HCT116 (cell line): ENCODE measurements around the gene CTCF. TPM values are rescaled to one million over a fixed set of nuclear protein-coding genes. Genes with fewer than 3 reads are reported as not detected.

Experiments used
- ATAC-seq: fragments of 200-7000 bp; cut with Tn5 transposase; 2 replicates; pipeline ENCODE4 v1.9.1; 2020; ENCODE audit warnings: mild to moderate bottlenecking, moderate library complexity
- BruUV-seq: library from RNA; stranded (reverse); fragments of 400-500 nt; replicated peaks from 2 replicates; lab custom pipeline; 2021; lab: Mats Ljungman, UMichigan
- CTCF ChIA-PET: fragments of 300-600 bp; sonication (Branson Sonifier 250); formaldehyde crosslinking; loops from one replicate; lab custom pipeline; 2021; ENCODE audit warnings: antibody characterized with exemption; lab: Charles Lee
- POLR2A ChIA-PET: fragments of 300-600, 350-600 bp; sonication (Branson Sonifier 250); formaldehyde crosslinking; loops from one replicate; lab custom pipeline; 2021; ENCODE audit warnings: antibody characterized with exemption; lab: Charles Lee
- RAD21 ChIA-PET, 2 experiments: fragments of 300-600 bp; sonication (Branson Sonifier 250); formaldehyde crosslinking; loops; one replicate each; lab custom pipeline; 2023; ENCODE audit warnings: low total read pairs in 2 of 2; ENCODE audit not compliant: uncharacterized antibody in 2 of 2, unreplicated experiment in 2 of 2, low non-redundant PET in 1 of 2; lab: Charles Lee
- DNase-seq: peaks from one replicate; pipeline ENCODE4 v3.0.0-alpha.2; 2010; ENCODE audit warnings: low read depth, low spot score
- H2AFZ ChIP-seq: fragments of 200-600 bp; shearing (Covaris generic), sonication (generic); 2 replicates; pipeline ENCODE4 v1.6.1; 2017; ENCODE audit warnings: low read depth, mixed run types, mixed read lengths, antibody characterized with exemption, low read length; ENCODE audit not compliant: poor library complexity, severe bottlenecking
- H3K27ac ChIP-seq: 2 replicates; pipeline ENCODE4 v1.5.1; 2012; ENCODE audit warnings: low read depth, low read length
- H3K27me3 ChIP-seq: fragments of 200-600 bp; sonication (generic); 2 replicates; pipeline ENCODE4 v1.6.1; 2016; ENCODE audit warnings: mixed run types, low read length, mixed read lengths; ENCODE audit not compliant: insufficient read depth
- H3K36me3 ChIP-seq, 2 experiments: fragments of 200-500 bp in 1 of 2; fragments of 200-600 bp in 1 of 2; sonication (Bioruptor generic) in 1 of 2; sonication (generic) in 1 of 2; 2 replicates each; pipeline versions ENCODE4 v1.5.1 to v1.6.1; 2014 to 2016; ENCODE audit warnings: low read length in 2 of 2, inconsistent platforms in 1 of 2, mixed read lengths in 1 of 2, mixed run types in 1 of 2; ENCODE audit not compliant: insufficient read depth in 2 of 2, control insufficient read depth in 1 of 2
- H3K4me1 ChIP-seq, 2 experiments: fragments of 200-600 bp in 1 of 2; sonication (generic) in 1 of 2; 2 replicates each; pipeline versions ENCODE4 v1.5.1 to v1.6.1; 2012 to 2017; ENCODE audit warnings: low read length in 2 of 2, inconsistent platforms in 1 of 2, mild to moderate bottlenecking in 1 of 2, mixed read lengths in 1 of 2, mixed run types in 1 of 2, moderate library complexity in 1 of 2; ENCODE audit not compliant: insufficient read depth in 2 of 2, control insufficient read depth in 1 of 2
- H3K4me2 ChIP-seq: fragments of 200-600 bp; sonication (generic); 2 replicates; pipeline ENCODE4 v1.6.1; 2017; ENCODE audit warnings: mixed run types, low read length, mixed read lengths
- H3K4me3 ChIP-seq, 2 experiments: fragments of 200-600 bp in 1 of 2; sonication (generic) in 1 of 2; replicated peaks in 1 of 2; 2 replicates each; pipeline ENCODE4 v1.5.1; 2011 to 2016; ENCODE audit warnings: low read length in 2 of 2, control low read depth in 1 of 2, low read depth in 1 of 2, mild to moderate bottlenecking in 1 of 2, mixed read lengths in 1 of 2, mixed run types in 1 of 2
- H3K79me2 ChIP-seq: fragments of 200-600 bp; sonication (generic); 2 replicates; pipeline ENCODE4 v1.6.1; 2017; ENCODE audit warnings: mild to moderate bottlenecking, mixed run types, low read length, moderate library complexity, mixed read lengths; ENCODE audit not compliant: insufficient read depth
- H3K9ac ChIP-seq: fragments of 200-600 bp; sonication (generic); 2 replicates; pipeline ENCODE4 v1.6.1; 2016; ENCODE audit warnings: low read length, mixed read lengths
- H3K9me2 ChIP-seq: fragments of 200-600 bp; sonication (generic), shearing (Covaris generic); 2 replicates; pipeline ENCODE4 v1.6.1; 2017; ENCODE audit warnings: mixed run types, mild to moderate bottlenecking, moderate library complexity; ENCODE audit not compliant: insufficient read depth
- H3K9me3 ChIP-seq, 2 experiments: fragments of 200-500 bp in 1 of 2; fragments of 200-600 bp in 1 of 2; sonication (Bioruptor generic) in 1 of 2; sonication (generic) in 1 of 2; 2 replicates each; pipeline ENCODE4 v1.6.1; 2014 to 2017; ENCODE audit warnings: low read length in 2 of 2, mixed read lengths in 2 of 2, inconsistent platforms in 1 of 2, low read depth in 1 of 2, mild to moderate bottlenecking in 1 of 2, mixed run types in 1 of 2, moderate library complexity in 1 of 2; ENCODE audit not compliant: control insufficient read depth in 1 of 2, insufficient read depth in 1 of 2
- H4K20me1 ChIP-seq: fragments of 200-600 bp; sonication (generic), shearing (Covaris generic); 2 replicates; pipeline ENCODE4 v1.6.1; 2017; ENCODE audit warnings: mixed run types, mild to moderate bottlenecking, moderate library complexity; ENCODE audit not compliant: insufficient read depth
- POLR2A ChIP-seq: IDR thresholded peaks from 2 replicates; pipeline ENCODE4 v1.7.0; 2011; ENCODE audit warnings: borderline replicate concordance; ENCODE audit not compliant: insufficient read depth, insufficient read length; ENCODE audit errors: extremely low read depth
- POLR2AphosphoS5 ChIP-seq: IDR thresholded peaks from 2 replicates; pipeline ENCODE4 v1.6.1; 2011; ENCODE audit warnings: mild to moderate bottlenecking, low read depth, low read length, moderate library complexity
- RAD21 ChIP-seq: IDR thresholded peaks from 2 replicates; pipeline ENCODE4 v1.6.1; 2012; ENCODE audit warnings: low read depth, mild to moderate bottlenecking
- SIN3A ChIP-seq: IDR thresholded peaks from 2 replicates; pipeline ENCODE4 v1.6.1; 2012; ENCODE audit warnings: low read depth
- YY1 ChIP-seq: IDR thresholded peaks from 2 replicates; pipeline ENCODE4 v1.6.1; 2011; ENCODE audit warnings: low read length, low read depth, moderate library complexity, mild to moderate bottlenecking; ENCODE audit not compliant: insufficient replicate concordance; ENCODE audit errors: extremely low read depth
- intact Hi-C: fragments of 100-400 bp; cut with micrococcal nuclease; formaldehyde crosslinking; loops from 2 replicates; pipeline ENCODE4 v1.10.0; 2022
- total RNA-seq: library from RNA; stranded (reverse); gene quantifications from one replicate; pipeline ENCODE4 v1.2.1, GENCODE V29; 2021; ENCODE audit not compliant: unreplicated experiment
- TF ChIP-seq, protein P1 (sequence below), 3 experiments: fragments of 200-600 bp in 1 of 3; sonication (generic) in 1 of 3; IDR thresholded peaks in 2 of 3; conservative IDR thresholded peaks in 1 of 3; 2 replicates each; pipeline ENCODE4 v1.5.1; 2012 to 2017; ENCODE audit warnings: low read depth in 2 of 3, low read length in 2 of 3, antibody characterized with exemption in 1 of 3, borderline replicate concordance in 1 of 3, control low read depth in 1 of 3, mild to moderate bottlenecking in 1 of 3, mixed read lengths in 1 of 3, mixed run types in 1 of 3, moderate library complexity in 1 of 3; ENCODE audit not compliant: insufficient read depth in 1 of 3

Gene CTCF
- total RNA-seq, 1 experiment from 2014 or later = 48.3 TPM

DNA sequence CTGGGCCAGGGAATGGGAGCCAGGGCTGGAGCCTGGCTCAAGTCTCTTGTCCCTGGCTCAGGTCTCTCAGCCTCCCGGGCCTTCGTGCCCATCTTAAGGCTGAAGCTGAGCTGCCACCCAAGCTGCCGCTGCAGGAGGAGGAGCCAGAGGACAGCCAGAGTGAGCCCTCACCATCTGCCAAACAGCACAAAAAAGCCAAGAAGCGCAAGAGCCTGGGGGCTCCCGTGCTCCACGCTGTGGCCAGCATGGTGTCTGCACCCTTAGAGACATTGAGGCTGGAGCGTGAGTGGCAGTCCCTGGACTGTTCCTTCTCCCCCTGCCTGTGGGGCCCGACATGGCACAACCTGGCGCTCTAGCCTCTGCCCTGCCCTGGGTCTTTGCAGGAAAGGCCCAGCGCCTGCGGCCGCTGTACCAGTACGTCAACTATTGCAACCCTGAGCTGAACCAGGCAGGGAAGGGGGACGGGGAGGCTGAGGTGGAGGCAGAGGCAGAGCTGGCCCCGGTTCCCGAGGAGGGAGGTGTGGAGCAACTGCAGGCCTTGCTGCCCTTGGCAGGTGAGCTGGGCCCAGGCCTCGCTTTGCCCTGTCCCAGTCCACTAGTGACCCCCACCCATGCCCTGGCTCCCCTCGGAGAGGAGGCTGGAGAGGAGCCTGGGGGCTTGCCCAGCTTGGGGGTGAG, 105.6 kb downstream of the CTCF start:
- H3K9me3 ChIP-seq = no peaks in the 10 kb centered on the region
- no peaks in the 10 kb centered on the region for H4K20me1 ChIP-seq
- BruUV-seq = no TSS peak
- no peak overlapping the region for H3K4me2 ChIP-seq
- ATAC-seq (peak; percentile 83), DNase-seq (peak; percentile 77)
- peak overlapping the region; percentile 50; the same call in 1 of the 2 replicates for H3K27ac ChIP-seq
- H3K27me3 ChIP-seq = no peaks in the 10 kb centered on the region
- no peak overlapping the region for H3K9ac ChIP-seq
- intact Hi-C loops = loop anchor here (1.0 to 10.0 kb wide), 4 partner anchors 121 to 713 kb away; no protein-coding TSS in a partner anchor
- H3K9me2 ChIP-seq = no peaks in the 10 kb centered on the region
- peaks cover 5% of the 10 kb centered on the region; the same call in 1 of the 2 replicates for H3K79me2 ChIP-seq
- RAD21 ChIA-PET = no interaction called here
- no peak overlapping the region for H3K4me3 ChIP-seq
- CTCF ChIA-PET = interaction anchor here (0.6 to 2.7 kb wide), 5 partner anchors 121 to 319 kb away, joined by 3 to 22 read pairs (median 6); partner anchors contain the start of gene ATP6V0D1
- POLR2A ChIA-PET = no interaction called here
- H2AFZ ChIP-seq = no peak overlapping the region
- peaks cover 6 to 41% of the 10 kb centered on the region in 2 experiments; a peak in 3 of 4 replicates for H3K4me1 ChIP-seq
- TF ChIP-seq POLR2AphosphoS5 (peak; percentile 26; the same call in 1 of the 2 replicates), YY1 (peak; percentile 39), POLR2A (no peak), SIN3A (no peak), RAD21 (no peak)
- TF ChIP-seq, protein P1, sequence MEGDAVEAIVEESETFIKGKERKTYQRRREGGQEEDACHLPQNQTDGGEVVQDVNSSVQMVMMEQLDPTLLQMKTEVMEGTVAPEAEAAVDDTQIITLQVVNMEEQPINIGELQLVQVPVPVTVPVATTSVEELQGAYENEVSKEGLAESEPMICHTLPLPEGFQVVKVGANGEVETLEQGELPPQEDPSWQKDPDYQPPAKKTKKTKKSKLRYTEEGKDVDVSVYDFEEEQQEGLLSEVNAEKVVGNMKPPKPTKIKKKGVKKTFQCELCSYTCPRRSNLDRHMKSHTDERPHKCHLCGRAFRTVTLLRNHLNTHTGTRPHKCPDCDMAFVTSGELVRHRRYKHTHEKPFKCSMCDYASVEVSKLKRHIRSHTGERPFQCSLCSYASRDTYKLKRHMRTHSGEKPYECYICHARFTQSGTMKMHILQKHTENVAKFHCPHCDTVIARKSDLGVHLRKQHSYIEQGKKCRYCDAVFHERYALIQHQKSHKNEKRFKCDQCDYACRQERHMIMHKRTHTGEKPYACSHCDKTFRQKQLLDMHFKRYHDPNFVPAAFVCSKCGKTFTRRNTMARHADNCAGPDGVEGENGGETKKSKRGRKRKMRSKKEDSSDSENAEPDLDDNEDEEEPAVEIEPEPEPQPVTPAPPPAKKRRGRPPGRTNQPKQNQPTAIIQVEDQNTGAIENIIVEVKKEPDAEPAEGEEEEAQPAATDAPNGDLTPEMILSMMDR (IDR thresholded peaks at IDR 0.05 in 2 of 3, conservative IDR thresholded peaks at IDR 0.05 in 1 of 3; ENCODE audit: borderline replicate concordance in 1 of 3, insufficient read depth in 1 of 3, low read depth in 2 of 3, low read length in 2 of 3) = peak in 2 of 3 experiments; percentile 75 to 88; a peak in 4 of 6 replicates
- no peaks in the 10 kb centered on the region for H3K36me3 ChIP-seq
